Mesendoderm (in vitro differentiated cells): ENCODE results near the gene SEC14L5.

ENCODE experiments used
- DNase-seq: peaks from one replicate; pipeline ENCODE4 v3.0.0; 2013
- H2AK5ac ChIP-seq: 2 replicates; pipeline ENCODE4 v1.6.1; 2013; ENCODE audit warnings: low read length, inconsistent platforms
- H2BK120ac ChIP-seq: 2 replicates; pipeline ENCODE4 v1.6.1; 2013; ENCODE audit warnings: low read depth, mild to moderate bottlenecking, low read length, moderate library complexity, mixed read lengths
- H2BK15ac ChIP-seq: replicated peaks from 2 replicates; pipeline ENCODE4 v1.6.1; 2013; ENCODE audit warnings: low read depth, mild to moderate bottlenecking, moderate library complexity
- H2BK5ac ChIP-seq: 2 replicates; pipeline ENCODE4 v1.6.1; 2013; ENCODE audit warnings: low read length, inconsistent platforms
- H3K18ac ChIP-seq: 2 replicates; pipeline ENCODE4 v1.6.1; 2013; ENCODE audit warnings: mild to moderate bottlenecking, low read length, mixed read lengths
- H3K23ac ChIP-seq: one replicate; pipeline ENCODE4 v1.6.1; 2013; ENCODE audit warnings: low read length
- H3K27ac ChIP-seq: 2 replicates; pipeline ENCODE4 v1.5.1; 2013; ENCODE audit warnings: low read depth, mild to moderate bottlenecking, inconsistent platforms, low read length, moderate library complexity
- H3K27me3 ChIP-seq: 2 replicates; pipeline ENCODE4 v1.6.1; 2013; ENCODE audit warnings: low read length, control low read depth, mild to moderate bottlenecking, inconsistent platforms; ENCODE audit not compliant: insufficient read depth, poor library complexity
- H3K36me3 ChIP-seq: 2 replicates; pipeline ENCODE4 v1.6.1; 2013; ENCODE audit warnings: low read length, inconsistent platforms; ENCODE audit not compliant: control insufficient read depth, insufficient read depth
- H3K4ac ChIP-seq: one replicate; pipeline ENCODE4 v1.6.1; 2013; ENCODE audit warnings: low read depth, mild to moderate bottlenecking, low read length, moderate library complexity
- H3K4me1 ChIP-seq: 2 replicates; pipeline ENCODE4 v1.6.1; 2013; ENCODE audit warnings: low read depth, low read length, inconsistent platforms; ENCODE audit not compliant: control insufficient read depth
- H3K4me2 ChIP-seq: 2 replicates; pipeline ENCODE4 v1.6.1; 2013; ENCODE audit warnings: low read length
- H3K4me3 ChIP-seq: 2 replicates; pipeline ENCODE4 v1.5.1; 2013; ENCODE audit warnings: mild to moderate bottlenecking, low read length
- H3K56ac ChIP-seq: one replicate; pipeline ENCODE4 v1.6.1; 2013; ENCODE audit warnings: low read length
- H3K79me1 ChIP-seq: 2 replicates; pipeline ENCODE4 v1.6.1; 2013; ENCODE audit warnings: low read length, inconsistent platforms
- H3K79me2 ChIP-seq: 2 replicates; pipeline ENCODE4 v1.6.1; 2013; ENCODE audit warnings: mild to moderate bottlenecking, low read length; ENCODE audit not compliant: control insufficient read depth, insufficient read depth
- H3K9ac ChIP-seq: 2 replicates; pipeline ENCODE4 v1.6.1; 2013; ENCODE audit warnings: low read length, inconsistent platforms
- H4K5ac ChIP-seq: one replicate; pipeline ENCODE4 v1.6.1; 2013; ENCODE audit warnings: low read length
- H4K8ac ChIP-seq: one replicate; pipeline ENCODE4 v1.6.1; 2013; ENCODE audit warnings: low read depth, mild to moderate bottlenecking, control low read depth, low read length, moderate library complexity
- WGBS: extraction: QIAGEN DNeasy Blood & Tissue Kit; methylation state at CpG from one replicate; pipeline ENCODE4 v1.1.7; 2013; ENCODE audit warnings: low lambda C conversion rate, missing lambda C conversion rate; ENCODE audit not compliant: insufficient coverage; ENCODE audit errors: extremely low coverage; 5-methylcytosine and 5-hydroxymethylcytosine counted together

SEC14L5 gene

DNA sequence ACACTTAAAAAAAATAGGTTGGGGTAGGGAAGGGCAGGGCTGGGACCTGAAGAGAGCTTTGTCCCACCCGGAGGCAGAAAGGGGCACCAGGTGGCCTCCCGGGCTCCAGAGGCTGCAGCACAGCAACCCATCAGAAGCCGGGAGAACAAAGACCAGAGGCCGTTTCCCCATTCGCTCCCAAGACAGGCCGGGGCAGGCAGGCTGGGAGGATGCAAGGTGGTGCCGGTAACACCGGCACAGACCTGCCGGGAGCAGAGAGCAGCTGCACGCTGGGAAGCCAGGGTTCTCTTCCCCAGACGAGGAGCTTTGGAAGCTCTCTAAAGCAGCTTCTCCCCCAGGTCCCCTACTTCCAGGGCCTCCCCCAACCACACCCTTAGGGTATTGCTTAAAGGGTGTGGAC is 26.7 kb upstream of the SEC14L5 start:
- Histone ChIP-seq H2BK5ac (no peak overlapping the region), H3K27me3 (no peaks in the 10 kb centered on the region), H2BK120ac (no peak overlapping the region), H3K4me1 (no peaks in the 10 kb centered on the region), H3K4ac (no peak overlapping the region), H3K56ac (no peak overlapping the region), H3K36me3 (no peaks in the 10 kb centered on the region), H2BK15ac (no peak overlapping the region), H4K5ac (no peak overlapping the region), H2AK5ac (no peak overlapping the region), H3K79me2 (no peaks in the 10 kb centered on the region), H4K8ac (no peak overlapping the region), H3K4me3 (no peak overlapping the region), H3K79me1 (no peaks in the 10 kb centered on the region), H3K27ac (no peak overlapping the region), H3K9ac (no peak overlapping the region), H3K23ac (no peak overlapping the region), H3K18ac (no peak overlapping the region), H3K4me2 (no peak overlapping the region)
- no peak for DNase-seq
- no CpG with 5 or more reads among the region's 11 CpGs for WGBS

DNA sequence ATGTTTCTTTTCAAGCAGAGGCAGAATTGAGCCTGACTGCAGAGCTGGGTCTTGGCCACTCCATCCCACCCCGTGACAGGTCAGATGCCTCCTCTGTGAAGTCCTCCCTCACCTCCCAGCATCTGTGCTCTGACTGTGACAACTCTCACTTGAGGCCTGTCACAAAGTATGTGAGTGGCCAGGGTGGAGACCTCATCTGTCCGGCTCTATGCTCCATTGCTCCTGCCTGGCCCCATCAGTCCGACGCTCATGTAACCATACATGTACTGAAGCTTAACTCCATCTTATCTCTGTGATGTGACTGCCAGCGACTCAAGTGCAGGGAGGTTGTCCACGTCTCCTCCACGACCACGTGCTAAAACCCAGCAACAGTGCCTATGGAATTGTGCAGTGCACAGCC is 24.7 kb upstream of the SEC14L5 start:
- DNase-seq: no peak
- Histone ChIP-seq H3K27me3 (no peaks in the 10 kb centered on the region), H3K4me2 (no peak overlapping the region), H3K4ac (no peak overlapping the region), H3K79me2 (no peaks in the 10 kb centered on the region), H2BK15ac (no peak overlapping the region), H4K8ac (no peak overlapping the region), H3K56ac (no peak overlapping the region), H2BK5ac (no peak overlapping the region), H3K4me3 (no peak overlapping the region), H3K18ac (no peak overlapping the region), H3K9ac (no peak overlapping the region), H3K79me1 (no peaks in the 10 kb centered on the region), H4K5ac (no peak overlapping the region), H2BK120ac (no peak overlapping the region), H3K36me3 (no peaks in the 10 kb centered on the region), H3K4me1 (no peaks in the 10 kb centered on the region), H3K23ac (no peak overlapping the region), H2AK5ac (no peak overlapping the region), H3K27ac (no peak overlapping the region)
- no CpG with 5 or more reads among the region's 8 CpGs for WGBS

DNA sequence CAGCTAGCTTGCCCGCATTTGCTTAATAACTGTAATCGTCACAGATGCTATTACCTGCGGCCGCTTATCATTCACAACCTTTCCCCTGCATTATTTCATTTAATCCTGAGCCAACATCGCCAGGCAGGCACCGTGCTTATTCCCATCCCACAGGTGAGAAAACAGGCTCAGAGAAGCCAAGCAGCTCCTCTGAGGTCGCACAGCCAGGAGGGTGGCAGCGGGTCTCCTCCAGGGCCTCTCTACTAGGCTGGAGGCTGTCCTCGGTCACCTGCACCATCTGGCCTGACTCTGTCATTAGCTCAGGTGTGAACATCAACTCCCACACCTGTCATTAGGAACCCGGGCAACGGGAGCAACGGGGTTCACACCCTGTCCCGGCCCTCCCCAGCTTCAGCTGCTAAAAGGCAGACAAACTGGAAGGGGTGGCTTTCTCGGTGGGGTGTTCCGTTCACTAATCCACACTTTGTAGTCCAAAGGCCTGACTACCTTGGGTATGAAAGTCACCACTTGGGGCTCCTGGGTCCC is 24.2 kb upstream of the SEC14L5 start:
- H4K8ac ChIP-seq: no peak overlapping the region
- H4K5ac ChIP-seq: no peak overlapping the region
- H3K79me1 ChIP-seq: no peaks in the 10 kb centered on the region
- no peaks in the 10 kb centered on the region for H3K27me3 ChIP-seq
- H3K23ac ChIP-seq: no peak overlapping the region
- no peak for DNase-seq
- H3K27ac ChIP-seq: no peak overlapping the region
- H3K56ac ChIP-seq: no peak overlapping the region
- H3K4ac ChIP-seq: no peak overlapping the region
- no peak overlapping the region for H2AK5ac ChIP-seq
- H3K4me2 ChIP-seq: no peak overlapping the region
- no peaks in the 10 kb centered on the region for H3K4me1 ChIP-seq
- no peak overlapping the region for H3K18ac ChIP-seq
- no peak overlapping the region for H2BK120ac ChIP-seq
- H2BK15ac ChIP-seq: no peak overlapping the region
- no peak overlapping the region for H3K9ac ChIP-seq
- no CpG with 5 or more reads among the region's 15 CpGs for WGBS
- no peaks in the 10 kb centered on the region for H3K79me2 ChIP-seq
- H3K36me3 ChIP-seq: no peaks in the 10 kb centered on the region
- H2BK5ac ChIP-seq: no peak overlapping the region
- no peak overlapping the region for H3K4me3 ChIP-seq

DNA sequence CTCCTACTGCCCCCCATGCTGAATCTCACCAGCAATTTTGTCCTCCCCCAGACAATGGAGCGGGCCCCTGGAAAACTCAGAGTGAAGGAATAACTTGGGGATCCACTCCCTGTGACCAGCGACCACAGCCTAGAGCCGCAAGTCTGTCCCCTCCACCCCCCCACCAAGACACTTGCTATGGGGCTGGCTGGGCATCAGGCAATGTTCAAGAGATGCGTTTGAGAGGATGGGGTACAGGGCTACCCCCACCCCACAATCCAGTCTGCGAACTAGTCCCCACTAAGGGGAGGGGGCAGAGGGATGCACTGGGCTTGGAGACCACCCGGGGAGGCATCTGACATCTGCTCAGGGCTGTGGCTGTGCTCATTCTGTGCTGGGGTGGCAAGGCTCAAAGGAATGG is 23.5 kb upstream of the SEC14L5 start:
- H2BK120ac ChIP-seq: no peak overlapping the region
- no peak overlapping the region for H4K5ac ChIP-seq
- H3K9ac ChIP-seq: no peak overlapping the region
- no peak overlapping the region for H3K27ac ChIP-seq
- H3K4ac ChIP-seq: no peak overlapping the region
- DNase-seq: no peak
- H3K4me3 ChIP-seq: no peak overlapping the region
- no peaks in the 10 kb centered on the region for H3K79me1 ChIP-seq
- no CpG with 5 or more reads among the region's 6 CpGs for WGBS
- H3K4me1 ChIP-seq: no peaks in the 10 kb centered on the region
- H3K18ac ChIP-seq: no peak overlapping the region
- H2AK5ac ChIP-seq: no peak overlapping the region
- H2BK15ac ChIP-seq: no peak overlapping the region
- no peak overlapping the region for H3K23ac ChIP-seq
- H4K8ac ChIP-seq: no peak overlapping the region
- no peak overlapping the region for H3K4me2 ChIP-seq
- no peaks in the 10 kb centered on the region for H3K79me2 ChIP-seq
- no peaks in the 10 kb centered on the region for H3K27me3 ChIP-seq
- no peaks in the 10 kb centered on the region for H3K36me3 ChIP-seq
- H2BK5ac ChIP-seq: no peak overlapping the region
- H3K56ac ChIP-seq: peak overlapping the region; percentile 25

DNA sequence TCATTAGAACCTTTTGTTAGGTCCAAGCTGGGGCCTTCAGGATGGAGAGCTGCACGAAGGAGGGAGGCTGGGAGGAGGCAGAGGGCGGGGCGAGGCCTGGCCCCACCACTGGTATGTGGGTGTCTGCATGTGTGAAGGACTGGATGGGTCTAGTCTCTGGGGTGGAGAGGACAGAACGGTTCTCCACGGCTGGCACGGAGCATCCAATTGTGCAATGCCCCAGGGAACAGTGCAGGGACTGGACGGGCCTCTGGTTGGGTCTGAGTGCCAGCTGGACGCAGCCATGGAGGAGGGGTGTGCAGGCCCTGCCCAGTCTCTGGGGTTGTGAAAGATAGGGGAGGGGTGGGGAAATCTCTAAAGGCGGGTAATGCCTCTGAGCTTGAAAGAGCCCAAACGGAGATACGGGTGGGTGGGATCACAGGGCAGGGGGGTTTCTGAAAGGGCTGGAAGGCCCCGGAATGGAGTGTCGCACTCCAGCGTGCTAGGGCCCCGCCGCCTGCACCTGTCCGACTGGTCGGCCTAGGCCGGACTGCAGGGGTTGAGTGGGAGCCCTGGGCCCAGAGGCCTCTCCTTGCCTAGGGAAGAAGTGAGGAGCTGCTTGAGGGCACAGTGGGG is 22.8 kb upstream of the SEC14L5 start:
- no peak for DNase-seq
- H3K4me2 ChIP-seq: no peak overlapping the region
- H2BK5ac ChIP-seq: no peak overlapping the region
- H2BK15ac ChIP-seq: no peak overlapping the region
- no peak overlapping the region for H2AK5ac ChIP-seq
- no peak overlapping the region for H3K18ac ChIP-seq
- no peaks in the 10 kb centered on the region for H3K79me1 ChIP-seq
- H2BK120ac ChIP-seq: no peak overlapping the region
- no peaks in the 10 kb centered on the region for H3K4me1 ChIP-seq
- H3K27me3 ChIP-seq: no peaks in the 10 kb centered on the region
- no peaks in the 10 kb centered on the region for H3K79me2 ChIP-seq
- no peak overlapping the region for H4K8ac ChIP-seq
- H3K23ac ChIP-seq: no peak overlapping the region
- H3K4ac ChIP-seq: no peak overlapping the region
- WGBS: no CpG with 5 or more reads among the region's 19 CpGs
- H3K36me3 ChIP-seq: no peaks in the 10 kb centered on the region
- H3K56ac ChIP-seq: peak overlapping the region; percentile 7
- no peak overlapping the region for H4K5ac ChIP-seq
- no peak overlapping the region for H3K4me3 ChIP-seq
- H3K9ac ChIP-seq: no peak overlapping the region
- no peak overlapping the region for H3K27ac ChIP-seq
